Fibroblast of gingiva (primary cell): Measurements from ENCODE around the gene KRTCAP3.
A peak's percentile ranks its signal among the peaks of the same experiment; 100 is the strongest.
"Not testable (repeated sequence)": the region's sequence is repeated elsewhere in the genome, so short reads cannot be mapped to it uniquely, and the experiment has no call there.

Experiments used
- DNase-seq: peaks from one replicate; pipeline ENCODE4 v3.0.0-alpha.2; 2011; ENCODE audit warnings: low read depth

KRTCAP3 gene

DNA sequence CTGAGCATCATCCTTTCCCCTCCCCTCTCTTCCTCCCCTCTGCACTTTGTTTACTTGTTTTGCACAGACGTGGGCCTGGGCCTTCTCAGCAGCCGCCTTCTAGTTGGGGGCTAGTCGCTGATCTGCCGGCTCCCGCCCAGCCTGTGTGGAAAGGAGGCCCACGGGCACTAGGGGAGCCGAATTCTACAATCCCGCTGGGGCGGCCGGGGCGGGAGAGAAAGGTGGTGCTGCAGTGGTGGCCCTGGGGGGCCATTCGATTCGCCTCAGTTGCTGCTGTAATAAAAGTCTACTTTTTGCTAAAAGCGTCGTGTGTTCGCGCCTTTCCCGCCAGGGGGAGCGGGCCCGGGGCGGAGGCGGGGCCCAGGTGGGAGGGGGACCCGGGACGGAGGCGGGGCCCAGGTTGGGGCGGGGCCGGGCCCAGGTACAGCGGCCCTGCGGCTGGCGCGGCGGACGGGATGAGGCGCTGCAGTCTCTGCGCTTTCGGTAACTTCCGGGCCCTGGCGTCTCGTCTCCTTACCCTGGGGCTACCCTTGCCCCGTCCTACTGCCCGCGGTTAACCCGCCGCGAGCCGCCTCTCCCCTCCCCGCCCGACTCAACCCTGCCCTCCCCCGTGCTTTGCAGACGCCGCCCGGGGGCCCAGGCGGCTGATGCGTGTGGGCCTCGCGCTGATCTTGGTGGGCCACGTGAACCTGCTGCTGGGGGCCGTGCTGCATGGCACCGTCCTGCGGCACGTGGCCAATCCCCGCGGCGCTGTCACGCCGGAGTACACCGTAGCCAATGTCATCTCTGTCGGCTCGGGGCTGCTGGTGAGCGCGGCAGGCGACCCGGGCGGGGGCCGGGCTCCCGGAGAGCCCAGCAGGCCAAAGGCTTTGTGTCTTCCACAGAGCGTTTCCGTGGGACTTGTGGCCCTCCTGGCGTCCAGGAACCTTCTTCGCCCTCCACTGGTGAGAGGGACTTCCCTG is at the start of gene KRTCAP3:
KRTCAP3 (plus strand) TSS at position 424 of the 962 bp plus-strand sequence; CDS start at position 456, 32 bp downstream.
- no peak for DNase-seq

GRCh38 chr2:27393225-27393624 is 49.0 kb upstream of the KRTCAP3 start:
- no peak for DNase-seq

DNA sequence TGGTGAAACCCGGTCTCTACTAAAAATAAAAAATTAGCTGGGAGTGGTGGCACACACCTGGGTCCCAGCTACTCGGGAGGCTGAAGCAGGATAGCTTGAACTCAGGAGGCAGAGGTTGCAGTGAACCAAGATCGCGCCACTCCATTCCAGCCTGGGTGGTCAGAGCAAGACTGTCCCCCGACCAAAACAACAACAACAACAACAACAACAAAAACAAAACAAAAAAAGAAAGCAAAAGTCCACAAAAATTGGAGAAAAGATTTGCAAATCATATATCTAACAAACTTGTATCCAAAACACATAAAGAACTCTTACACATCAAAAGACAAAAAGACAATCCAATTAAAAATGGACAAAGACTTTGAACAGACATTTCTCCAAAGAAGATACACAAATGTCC is 43.2 kb upstream of the KRTCAP3 start:
- DNase-seq: no peak

DNA sequence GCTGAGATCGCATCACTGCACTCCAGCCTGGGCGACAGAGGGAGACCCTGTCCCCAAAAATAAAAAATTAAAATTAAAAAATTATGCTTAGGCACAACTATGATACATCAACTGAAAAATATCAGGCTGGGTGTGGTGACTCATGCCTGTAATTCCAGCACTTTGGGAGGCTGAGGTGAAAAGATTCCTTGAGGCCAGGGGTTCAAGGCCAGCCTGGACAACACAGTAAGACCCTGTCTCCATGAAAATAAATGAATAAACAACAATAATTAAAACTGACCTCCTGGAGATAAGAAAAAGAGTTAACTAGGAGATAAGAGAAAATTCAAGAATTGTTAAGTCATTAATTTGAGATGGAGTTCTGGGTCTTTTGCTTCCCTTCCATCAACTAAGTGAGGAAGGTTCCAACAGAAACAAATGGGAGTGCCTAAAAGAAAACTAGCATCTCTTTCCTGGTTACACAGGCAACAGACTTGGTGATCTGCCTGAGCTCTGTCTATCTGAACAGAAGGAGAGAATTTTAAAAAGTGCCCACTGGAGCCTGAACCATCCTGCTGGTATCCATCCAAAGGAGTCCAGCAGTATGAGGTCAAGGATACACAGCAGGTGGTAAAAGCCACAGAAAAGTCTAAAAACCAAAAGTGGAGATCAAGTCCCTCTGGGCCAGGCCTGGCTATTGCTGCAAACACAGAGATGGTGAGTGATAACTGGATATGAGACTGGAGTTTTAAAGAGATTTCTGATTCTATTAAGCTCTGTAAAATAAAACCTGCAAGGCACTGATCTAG is 41.6 kb upstream of the KRTCAP3 start:
- no peak for DNase-seq

- peak; percentile 34 for DNase-seq
These were observed 34.2 kb upstream of the KRTCAP3 start for GRCh38 chr2:27407798-27408491.

DNA sequence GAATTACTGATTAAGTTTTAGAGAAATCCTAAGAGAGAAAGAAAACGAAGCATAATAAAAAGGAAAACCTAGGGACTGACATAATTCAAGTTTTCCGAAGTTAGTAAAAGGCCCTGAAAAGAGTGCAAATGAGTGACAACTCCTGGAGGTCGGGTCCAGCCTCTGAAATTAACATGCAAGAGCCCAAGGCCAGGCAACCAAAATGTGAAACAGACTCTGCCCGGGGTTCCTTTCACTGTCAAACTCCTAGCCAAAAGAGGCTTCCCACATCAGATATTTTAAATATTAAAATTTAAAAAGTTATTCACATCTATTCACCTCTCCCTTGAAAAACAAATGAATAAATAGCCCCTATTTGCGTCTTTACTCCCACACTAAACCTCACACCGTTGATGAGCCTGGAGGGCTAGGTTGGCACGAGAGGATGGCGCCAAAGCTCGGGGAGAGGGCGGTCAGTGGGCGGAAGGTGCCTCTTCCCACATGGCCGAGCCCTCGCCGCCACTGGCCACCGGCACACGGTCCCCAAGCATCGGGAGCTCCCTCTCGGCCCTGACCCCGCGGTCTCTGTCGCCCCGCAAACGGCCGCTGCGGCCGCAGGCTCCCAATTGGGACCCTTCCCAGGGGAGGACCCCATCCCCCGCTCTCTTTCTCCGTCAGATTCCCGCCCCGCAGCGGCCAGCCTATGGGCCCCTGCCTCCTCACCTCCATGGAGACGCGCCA is 33.4 kb upstream of the KRTCAP3 start:
- DNase-seq: no peak

- DNase-seq: peak; percentile 90
These were observed 32.7 kb upstream of the KRTCAP3 start, which contains the start of gene PPM1G for GRCh38 chr2:27409321-27410073. Gene PPM1G, minus strand, starts transcription at chr2:27409591. Its CDS starts 169 bp downstream, at chr2:27409422.

GRCh38 chr2:27412419-27413152 is 29.6 kb upstream of the KRTCAP3 start:
- no peak for DNase-seq

DNA sequence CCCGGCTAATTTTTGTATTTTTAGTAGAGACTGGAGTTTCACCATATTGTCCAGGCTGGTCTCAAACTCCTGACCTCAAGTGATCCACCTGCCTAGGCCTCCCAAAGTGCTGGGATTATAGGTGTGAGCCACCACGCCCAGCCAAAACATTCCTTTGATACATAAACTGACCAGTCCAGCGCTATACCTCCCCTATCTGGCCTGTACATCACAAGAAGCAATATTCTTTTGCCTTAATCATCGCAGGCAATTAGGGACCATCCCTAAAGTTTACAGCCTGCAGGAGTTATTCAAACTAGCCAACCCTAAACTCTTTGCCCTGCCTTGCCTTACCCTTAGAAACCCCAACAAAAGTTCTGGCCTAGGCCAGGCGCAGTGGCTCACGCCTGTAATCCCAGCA is 26.0 kb upstream of the KRTCAP3 start:
- no peak for DNase-seq

- no peak for DNase-seq
These were observed 21.2 kb upstream of the KRTCAP3 start for GRCh38 chr2:27420996-27421395.

DNA sequence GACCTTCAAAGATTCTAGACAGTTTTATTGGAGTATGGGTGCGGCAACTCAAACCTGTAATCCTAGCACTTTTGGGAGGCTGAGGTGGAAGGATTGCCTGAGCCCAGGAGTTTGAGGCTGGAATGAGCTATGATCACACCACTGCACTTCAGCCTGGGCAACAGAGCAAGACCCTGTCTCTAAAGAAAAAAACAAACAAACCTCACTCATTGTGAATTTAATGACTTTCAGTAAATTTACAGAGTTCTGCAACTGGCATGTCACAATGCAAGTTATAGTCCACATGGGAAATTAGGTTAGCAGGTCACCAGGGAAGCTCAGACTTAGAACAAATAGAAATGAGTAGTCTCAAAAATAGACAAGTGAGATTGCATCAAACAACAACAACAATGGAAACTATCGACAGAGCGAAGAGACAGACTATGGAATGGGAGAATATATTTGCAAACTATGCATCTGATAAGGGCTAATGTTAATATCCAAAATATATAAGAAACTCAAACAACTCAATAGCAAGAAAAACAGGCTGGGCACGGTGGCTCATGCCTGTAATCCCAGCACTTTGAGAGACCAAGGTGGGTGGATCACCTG is 20.4 kb upstream of the KRTCAP3 start:
- DNase-seq: no peak

GRCh38 chr2:27422958-27423357 is 19.2 kb upstream of the KRTCAP3 start:
- no peak for DNase-seq

- DNase-seq: not testable (repeated sequence)
These were observed 17.1 kb upstream of the KRTCAP3 start for GRCh38 chr2:27425039-27425438.

- no peak for DNase-seq
These were observed 14.3 kb upstream of the KRTCAP3 start for GRCh38 chr2:27427863-27428212.

DNA sequence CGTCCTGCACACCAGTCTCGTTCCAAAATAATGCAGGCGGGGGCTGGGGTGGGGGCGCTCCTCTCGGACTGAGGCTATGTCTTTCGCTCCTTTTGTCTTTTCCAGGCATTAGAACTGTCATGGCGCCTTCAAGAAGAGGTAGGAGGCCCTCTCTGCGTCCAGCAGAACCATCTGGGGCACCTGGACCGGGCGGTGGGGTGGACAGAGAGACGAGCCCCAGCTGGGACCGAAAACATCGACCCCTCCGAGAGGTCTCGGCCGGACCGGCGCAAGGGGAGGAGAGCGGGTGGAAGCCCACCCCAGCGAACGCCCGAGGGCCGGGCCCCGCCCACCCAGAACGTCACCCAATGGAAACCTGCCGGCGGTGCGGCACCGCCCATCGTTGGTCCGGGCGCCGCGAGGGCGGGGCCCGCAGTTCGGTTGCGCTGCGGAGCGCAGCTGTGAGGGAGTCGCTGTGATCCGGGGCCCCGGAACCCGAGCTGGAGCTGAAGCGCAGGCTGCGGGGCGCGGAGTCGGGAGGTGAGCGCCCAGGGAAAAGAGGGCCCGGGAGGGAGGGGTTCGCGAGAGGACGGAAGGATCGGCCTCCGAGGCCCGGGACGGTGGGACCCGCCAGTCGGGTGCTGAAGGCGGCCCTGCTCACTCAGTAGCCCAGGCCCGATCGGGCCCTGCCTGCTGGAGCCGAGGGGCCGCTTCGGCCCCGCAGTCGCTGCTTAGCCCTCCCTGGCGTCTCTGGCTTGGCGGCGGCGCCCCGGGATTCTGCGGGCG is 13.8 kb upstream of the KRTCAP3 start, which contains the start of gene NRBP1:
NRBP1 (plus strand) TSS at position 419 of the 765 bp plus-strand sequence. CDS start 4,643 bp downstream, outside the sequence.
- DNase-seq: peak; percentile 84

GRCh38 chr2:27428978-27429541 is 13.1 kb upstream of the KRTCAP3 start:
- DNase-seq: peak; percentile 86

GRCh38 chr2:27431395-27431794 is 10.8 kb upstream of the KRTCAP3 start:
- no peak for DNase-seq

DNA sequence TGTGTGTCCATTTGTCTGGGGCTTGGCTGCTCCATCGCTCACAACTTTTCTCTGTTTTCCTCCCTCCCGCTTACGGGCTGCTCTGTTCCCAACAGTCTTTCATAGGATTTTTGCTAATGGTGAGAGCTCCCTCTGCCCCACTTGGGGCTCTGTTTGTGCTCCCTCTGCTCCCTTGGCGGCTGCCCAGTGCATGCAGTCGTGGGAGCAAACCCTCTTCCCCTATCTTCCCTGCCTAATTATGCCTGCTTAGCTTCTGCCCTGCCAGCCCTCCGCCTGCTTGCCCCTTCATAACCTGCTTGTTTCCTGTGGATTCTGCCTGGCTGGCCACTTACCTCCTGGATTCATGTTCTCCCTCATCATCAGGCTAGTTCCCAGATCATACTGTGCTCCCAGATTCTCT is 6.6 kb upstream of the KRTCAP3 start:
- DNase-seq: no peak
